ENCODE data around the gene C6orf62.
"Not testable (repeated sequence)": the region's sequence is repeated elsewhere in the genome, so short reads cannot be mapped to it uniquely, and the experiment has no call there.

Gene C6orf62

GRCh38 chr6:24702720-24703282 is 16.2 kb downstream of the C6orf62 start:
- no peak for DNase-seq

- DNase-seq: no peak
Measured at GRCh38 chr6:24699521-24700359, 19.2 kb downstream of the C6orf62 start.

GRCh38 chr6:24696097-24696496 is 22.9 kb downstream of the C6orf62 start:
- DNase-seq: no peak

GRCh38 chr6:24695635-24696034 is 23.3 kb downstream of the C6orf62 start:
- peak in 7 of 51 donors; percentile 5 to 14 (median 6) for DNase-seq

GRCh38 chr6:24694198-24694597 is 24.8 kb downstream of the C6orf62 start:
- DNase-seq: no peak

GRCh38 chr6:24692848-24693592 is 25.9 kb downstream of the C6orf62 start:
- no peak for DNase-seq

GRCh38 chr6:24692415-24692814 is 26.5 kb downstream of the C6orf62 start:
- DNase-seq: no peak

- DNase-seq: no peak
Measured at GRCh38 chr6:24692003-24692402, 27.0 kb downstream of the C6orf62 start.

GRCh38 chr6:24691550-24691949 is 27.4 kb downstream of the C6orf62 start:
- no peak for DNase-seq

GRCh38 chr6:24690593-24690992 is 28.4 kb downstream of the C6orf62 start:
- no peak for DNase-seq

- no peak for DNase-seq
Measured at GRCh38 chr6:24689964-24690363, 29.0 kb downstream of the C6orf62 start.

GRCh38 chr6:24686946-24687345 is 32.0 kb downstream of the C6orf62 start:
- DNase-seq: no peak

- no peak for DNase-seq
Measured at GRCh38 chr6:24686408-24686807, 32.5 kb downstream of the C6orf62 start.

- DNase-seq: no peak
Measured at GRCh38 chr6:24683297-24684296, 35.4 kb downstream of the C6orf62 start.

- no peak for DNase-seq
Measured at GRCh38 chr6:24680582-24680981, 38.4 kb downstream of the C6orf62 start.

- not testable (repeated sequence) for DNase-seq
Measured at GRCh38 chr6:24678792-24679352, 40.1 kb downstream of the C6orf62 start.

GRCh38 chr6:24673625-24674024 is 45.3 kb downstream of the C6orf62 start:
- no peak for DNase-seq

GRCh38 chr6:24672620-24673182 is 46.3 kb downstream of the C6orf62 start:
- no peak for DNase-seq

- DNase-seq: not testable (repeated sequence)
Measured at GRCh38 chr6:24671077-24671476, 47.9 kb downstream of the C6orf62 start.

GRCh38 chr6:24670492-24670891 is 48.5 kb downstream of the C6orf62 start:
- DNase-seq: not testable (repeated sequence)

- DNase-seq: no peak
Measured at GRCh38 chr6:24668997-24669361, 50.0 kb downstream of the C6orf62 start.

Measured in hypothalamus (tissue), 51 donors.